ENCODE data around the gene PIGQ. TPM values are rescaled to one million over a fixed set of nuclear protein-coding genes. Genes with fewer than 3 reads are reported as not detected.

Gene PIGQ
- total RNA-seq, 2 experiments from 2014 or later = 28.8 to 29.1 TPM

Other genes starting within 250 kb of the PIGQ start
- gene AXIN1, start 217.2 kb upstream of the PIGQ start, total RNA-seq = 10 to 100 TPM; 23.9 to 24.6 TPM
- gene MRPL28, start 199.4 kb upstream of the PIGQ start, total RNA-seq = 10 to 100 TPM; 89.3 to 94.8 TPM
- gene PGAP6, start 188.0 kb upstream of the PIGQ start, total RNA-seq = 10 to 100 TPM; 22.8 to 24.1 TPM
- gene NME4, start 172.8 kb upstream of the PIGQ start, total RNA-seq = 10 to 100 TPM; 15.6 to 17.3 TPM
- 1 to 10 TPM; 7.0 to 8.2 TPM for gene DECR2, start 168.1 kb upstream of the PIGQ start, total RNA-seq
- gene RAB11FIP3, start 144.3 kb upstream of the PIGQ start, total RNA-seq = 10 to 100 TPM; 16.9 to 17.4 TPM
- 10 to 100 TPM; 86.4 to 91.3 TPM for gene CAPN15, start 42.3 kb upstream of the PIGQ start, total RNA-seq
- gene PRR35, start 9.6 kb upstream of the PIGQ start, total RNA-seq = not detected
- under 1 TPM; 0.54 to 0.76 TPM for gene NHLRC4, start 3.0 kb upstream of the PIGQ start, total RNA-seq
- gene RAB40C, start 20.1 kb downstream of the PIGQ start, total RNA-seq = 1 to 10 TPM; 7.2 to 7.6 TPM
- gene WFIKKN1, start 61.0 kb downstream of the PIGQ start, total RNA-seq = under 1 TPM in 1 of 2 experiments, not detected in 1; 0.10 TPM
- gene METTL26, start 66.3 kb downstream of the PIGQ start, total RNA-seq = 100 to 1,000 TPM; 127 to 128 TPM
- 10 to 100 TPM; 56.0 to 60.3 TPM for gene MCRIP2, start 71.9 kb downstream of the PIGQ start, total RNA-seq
- gene WDR90, start 79.4 kb downstream of the PIGQ start, total RNA-seq = 10 to 100 TPM; 84.5 to 86.0 TPM
- 100 to 1,000 TPM; 123 to 128 TPM for gene RHOT2, start 98.2 kb downstream of the PIGQ start, total RNA-seq
- under 1 TPM; 0.49 to 0.72 TPM for gene RHBDL1, start 105.7 kb downstream of the PIGQ start, total RNA-seq
- 10 to 100 TPM; 74.3 to 82.1 TPM for gene STUB1, start 110.4 kb downstream of the PIGQ start, total RNA-seq
- 10 to 100 TPM; 37.2 to 43.0 TPM for gene JMJD8, start 114.4 kb downstream of the PIGQ start, total RNA-seq
- 10 to 100 TPM; 20.8 to 21.7 TPM for gene WDR24, start 120.4 kb downstream of the PIGQ start, total RNA-seq
- gene FBXL16, start 135.8 kb downstream of the PIGQ start, total RNA-seq = 1 to 10 TPM; 3.2 to 6.0 TPM
- gene METRN, start 145.2 kb downstream of the PIGQ start, total RNA-seq = 10 to 100 TPM; 22.3 to 25.3 TPM
- 10 to 100 TPM; 37.3 to 40.1 TPM for gene ANTKMT, start 151.2 kb downstream of the PIGQ start, total RNA-seq
- gene CCDC78, start 156.5 kb downstream of the PIGQ start, total RNA-seq = 1 to 10 TPM; 6.5 to 8.1 TPM
- 10 to 100 TPM; 22.9 to 24.4 TPM for gene HAGHL, start 157.1 kb downstream of the PIGQ start, total RNA-seq
- 10 to 100 TPM; 18.3 to 19.8 TPM for gene CIAO3, start 171.0 kb downstream of the PIGQ start, total RNA-seq
- gene MSLN, start 190.8 kb downstream of the PIGQ start, total RNA-seq = not detected
- gene RPUSD1, start 218.4 kb downstream of the PIGQ start, total RNA-seq = 10 to 100 TPM; 41.8 to 42.3 TPM
- gene CHTF18, start 218.7 kb downstream of the PIGQ start, total RNA-seq = 100 to 1,000 TPM in 1 of 2 experiments, 10 to 100 TPM in 1; 98.3 to 100 TPM
- not detected for gene GNG13, start 230.8 kb downstream of the PIGQ start, total RNA-seq

Data from activated naive CD8-positive, alpha-beta T cell treated with anti-CD3 and anti-CD28 coated beads for 36 hours (primary cell).